Body of pancreas (tissue), 4 donors: Measurements from ENCODE around the gene CCDC30. TPM values are rescaled to one million over a fixed set of nuclear protein-coding genes. Genes with fewer than 3 reads are reported as not detected.

ENCODE experiments used
- ATAC-seq: fragments of 150-250 bp; one replicate; pipeline ENCODE4 v1.9.1; 2016
- DNase-seq, 4 donors: peaks; one replicate each; pipeline ENCODE4 v3.0.0-alpha.2; 2019
- H3K27ac ChIP-seq, 4 donors: fragments of 200-600 bp; sonication (generic); 1 replicate in 3 of 4; 2 replicates in 1 of 4; pipeline versions ENCODE4 v1.5.1 to v1.6.1; 2016 to 2019; ENCODE audit warnings: mild to moderate bottlenecking in 1 of 4, mixed read lengths in 1 of 4, moderate library complexity in 1 of 4
- H3K27me3 ChIP-seq, 2 donors: fragments of 200-600 bp; sonication (generic); one replicate each; pipeline ENCODE4 v1.6.0; 2016; ENCODE audit warnings: mild to moderate bottlenecking in 1 of 2
- H3K36me3 ChIP-seq, 2 donors: fragments of 200-600 bp; sonication (generic); replicated peaks in 1 of 2; 2 replicates each; pipeline ENCODE4 v1.5.1; 2016; ENCODE audit warnings: low read depth in 2 of 2; ENCODE audit not compliant: insufficient read depth in 1 of 2
- H3K4me1 ChIP-seq: fragments of 200-600 bp; sonication (generic); one replicate; pipeline ENCODE4 v1.6.0; 2016
- H3K4me3 ChIP-seq, 2 donors: fragments of 200-600 bp; sonication (generic); 1 replicate in 1 of 2; 2 replicates in 1 of 2; pipeline ENCODE4 v1.5.1; 2016 to 2019
- H3K9me3 ChIP-seq, 3 donors: fragments of 200-600 bp; sonication (generic); 1 replicate in 2 of 3; 2 replicates in 1 of 3; pipeline ENCODE4 v1.5.1; 2016
- CTCF ChIP-seq, 7 experiments: fragments of 450-650 bp in 4 of 7; fragments of 200-600 bp in 3 of 7; sonication (generic) in 3 of 7; IDR thresholded peaks; one replicate each; pipeline ENCODE4 v1.5.1; 2016 to 2019; ENCODE audit warnings: antibody characterized with exemption in 7 of 7
- POLR2A ChIP-seq, 3 donors: fragments of 450-650 bp; IDR thresholded peaks; one replicate each; pipeline ENCODE4 v1.6.1; 2016; ENCODE audit warnings: antibody characterized with exemption in 3 of 3, mild to moderate bottlenecking in 2 of 3
- WGBS, 2 donors: methylation state at CpG; one replicate each; pipeline ENCODE4 v1.1.5; 2017; 5-methylcytosine and 5-hydroxymethylcytosine counted together
- intact Hi-C: fragments of 100-400 bp; cut with DNase I; formaldehyde crosslinking; loops from one replicate; pipeline ENCODE4 v1.15.1; 2023
- total RNA-seq, 2 donors: library from RNA; depleted of rRNA; stranded (reverse); fragments of >200 nt; gene quantifications; one replicate each; pipeline ENCODE4 v1.1.0, GENCODE V29; 2016

Gene CCDC30
- total RNA-seq, 2 donors from 2014 or later: 2.3 to 8.9 TPM

DNA sequence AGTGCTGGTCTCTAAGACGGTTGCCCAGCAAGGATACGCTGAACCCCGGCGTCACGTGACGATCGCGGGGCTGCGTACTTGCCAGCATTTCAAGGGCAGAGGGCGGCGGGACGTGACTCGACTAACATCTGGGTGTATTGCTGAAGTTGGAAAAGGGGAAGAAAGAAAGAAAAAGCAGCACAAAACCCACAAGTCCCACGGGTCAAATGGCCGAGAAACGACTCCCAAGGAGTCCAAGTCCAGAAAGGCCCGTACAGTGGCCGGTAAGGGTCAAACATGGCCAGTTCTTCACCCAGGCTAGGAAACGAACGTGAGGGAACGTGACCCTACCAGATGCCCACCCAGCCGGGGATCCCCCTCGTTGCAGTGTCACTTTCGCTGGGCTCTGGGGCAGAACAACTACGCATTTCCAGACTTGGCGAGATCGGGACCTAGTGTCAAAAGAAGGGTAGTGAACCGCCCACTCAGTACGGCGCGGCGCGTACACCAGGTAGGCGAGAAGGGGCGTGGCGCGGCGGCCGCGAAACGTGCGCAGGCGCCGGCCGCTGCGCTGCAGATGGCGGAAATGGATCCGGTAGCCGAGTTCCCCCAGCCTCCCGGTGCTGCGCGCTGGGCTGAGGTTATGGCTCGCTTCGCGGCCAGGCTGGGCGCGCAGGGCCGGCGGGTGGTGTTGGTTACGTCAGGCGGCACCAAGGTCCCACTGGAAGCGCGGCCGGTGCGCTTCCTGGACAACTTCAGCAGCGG lies 6.9 kb upstream of the CCDC30 start, which contains the start of the genes PPCS and ZMYND12:
TSS of gene PPCS (plus strand) at position 534 of the 744 bp plus-strand sequence. CDS start at position 557, 23 bp downstream.
TSS of gene ZMYND12 (minus strand) at position 13 of the 744 bp plus-strand sequence. CDS start 25 bp downstream, outside the sequence.
- TF ChIP-seq CTCF (IDR thresholded peaks at IDR 0.05) (peak in 4 of 7 experiments; percentile 32 to 57 (median 46)), POLR2A (IDR thresholded peaks at IDR 0.05) (peak; percentile 76 to 85 (median 83))
- intact Hi-C loops: no loop called here
- H3K27me3 ChIP-seq: no peaks in the 10 kb centered on the region

DNA sequence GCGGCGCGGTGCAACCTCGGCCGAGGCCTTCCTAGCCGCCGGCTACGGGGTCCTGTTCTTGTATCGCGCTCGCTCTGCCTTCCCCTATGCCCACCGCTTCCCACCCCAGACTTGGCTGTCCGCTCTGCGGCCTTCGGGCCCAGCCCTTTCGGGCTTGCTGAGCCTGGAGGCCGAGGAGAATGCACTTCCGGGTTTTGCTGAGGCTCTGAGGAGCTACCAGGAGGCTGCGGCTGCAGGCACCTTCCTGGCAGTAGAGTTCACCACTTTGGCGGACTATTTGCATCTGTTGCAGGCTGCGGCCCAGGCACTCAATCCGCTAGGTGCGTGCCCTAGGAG lies 6.4 kb upstream of the CCDC30 start:
- peak; percentile 61 to 72 (median 64) for DNase-seq

More for the DNA sequence above, 6.9 kb upstream of the CCDC30 start, which contains the start of the genes PPCS and ZMYND12:
- Histone ChIP-seq H3K4me3 (peak within 1 kb of the TSS; percentile 62 to 99), H3K9me3 (no peaks in the 10 kb centered on the region), H3K36me3 (peaks cover 0 to 3% of the 10 kb centered on the region in 2 donors), H3K4me1 (peaks cover 27% of the 10 kb centered on the region), H3K27ac (peak within 1 kb of the TSS; percentile 86 to 96 (median 95))
- DNase-seq (peak; percentile 89 to 94 (median 91)), ATAC-seq (peak; percentile 94)
- WGBS, 2 donors: 0 to 1% methylated on average over 28 to 66 of the region's 66 CpGs

DNA sequence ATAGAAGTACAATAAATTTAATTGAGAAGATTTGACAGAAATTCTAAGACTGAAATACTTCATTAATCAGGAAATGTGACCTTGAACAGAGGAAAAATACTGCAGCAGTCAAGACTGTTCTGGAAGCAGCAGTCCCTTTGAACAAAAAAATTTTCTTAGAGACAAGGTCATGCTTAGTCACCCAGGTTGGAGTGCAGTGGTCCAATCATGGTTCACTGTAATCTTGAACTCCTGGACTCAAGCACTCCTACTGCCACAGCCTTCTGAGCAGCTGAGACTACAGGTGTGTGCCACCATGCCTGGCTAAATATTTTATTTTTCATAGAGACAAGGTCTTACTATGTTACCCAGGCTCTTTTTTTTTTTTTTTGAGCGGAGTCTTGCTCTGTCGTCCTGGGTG lies 1.9 kb upstream of the CCDC30 start:
- Histone ChIP-seq H3K4me3 (no peak overlapping the region), H3K9me3 (no peaks in the 10 kb centered on the region), H3K36me3 (peaks cover 0 to 3% of the 10 kb centered on the region in 2 donors), H3K27me3 (no peaks in the 10 kb centered on the region), H3K27ac (no peak overlapping the region), H3K4me1 (peaks cover 40% of the 10 kb centered on the region)
- 51 to 64% methylated on average over 2 of the region's 2 CpGs for WGBS, 2 donors
- no peak for ATAC-seq
- no peak for TF ChIP-seq POLR2A (IDR thresholded peaks at IDR 0.05)
- TF ChIP-seq CTCF (IDR thresholded peaks at IDR 0.05): no peak
- intact Hi-C loops: no loop called here
- DNase-seq: peak in 1 of 4 donors; percentile 19

More for the DNA sequence above, 6.4 kb upstream of the CCDC30 start:
- ATAC-seq: peak; percentile 65
- peak overlapping the region; percentile 62 to 99 for H3K4me3 ChIP-seq
- H3K4me1 ChIP-seq: peaks cover 27% of the 10 kb centered on the region
- H3K27ac ChIP-seq: peak overlapping the region; percentile 86 to 96 (median 95)
- H3K36me3 ChIP-seq: peaks cover 0 to 3% of the 10 kb centered on the region in 2 donors
- no peaks in the 10 kb centered on the region for H3K27me3 ChIP-seq
- H3K9me3 ChIP-seq: no peaks in the 10 kb centered on the region
- 0% methylated on average over 2 to 23 of the region's 23 CpGs for WGBS, 2 donors
- intact Hi-C loops: no loop called here
- no peak for TF ChIP-seq CTCF (IDR thresholded peaks at IDR 0.05)
- no peak for TF ChIP-seq POLR2A (IDR thresholded peaks at IDR 0.05)

- H3K27ac ChIP-seq: peak overlapping the region in 3 of 4 donors; percentile 22 to 83 (median 81)
- 24 to 31% methylated on average over 3 of the region's 3 CpGs for WGBS, 2 donors
- DNase-seq: no peak
Measured at GRCh38 chr1:42463921-42464320, 835 bp downstream of the CCDC30 start.

More at GRCh38 chr1:42463921-42464320, 835 bp downstream of the CCDC30 start:
- intact Hi-C loops: no loop called here
- H3K4me1 ChIP-seq: peaks cover 23% of the 10 kb centered on the region
- H3K9me3 ChIP-seq: no peaks in the 10 kb centered on the region
- H3K36me3 ChIP-seq: peaks cover 0 to 3% of the 10 kb centered on the region in 2 donors
- H3K4me3 ChIP-seq: peak overlapping the region in 1 of 2 donors; percentile 73
- TF ChIP-seq CTCF (IDR thresholded peaks at IDR 0.05) (no peak), POLR2A (IDR thresholded peaks at IDR 0.05) (no peak)
- no peak for ATAC-seq
- no peaks in the 10 kb centered on the region for H3K27me3 ChIP-seq
